Natural killer cell (primary cell): ENCODE results near the gene WDR45. TPM values are rescaled to one million over a fixed set of nuclear protein-coding genes. Genes with fewer than 3 reads are reported as not detected.

Experiments
- ATAC-seq, 3 donors: fragments of 150-1000 bp in 2 of 3; fragments of 200-7000 bp in 1 of 3; cut with Tn5 transposase; 1 replicate in 1 of 3; 2 replicates in 2 of 3; pipeline ENCODE4 v1.10.0; 2021; ENCODE audit warnings: mild to moderate bottlenecking in 2 of 3, moderate library complexity in 2 of 3
- DNase-seq, 2 donors: peaks; one replicate each; pipeline versions ENCODE4 v3.0.0 to v3.0.0-alpha.2; 2013 to 2021; ENCODE audit warnings: mixed read lengths in 1 of 2
- H3K27ac ChIP-seq: one replicate; pipeline ENCODE4 v1.5.1; 2013; ENCODE audit warnings: mild to moderate bottlenecking, low read length
- H3K27me3 ChIP-seq: one replicate; pipeline ENCODE4 v1.6.1; 2013; ENCODE audit warnings: low read length; ENCODE audit not compliant: control insufficient read depth, insufficient read depth
- H3K36me3 ChIP-seq: one replicate; pipeline ENCODE4 v1.6.1; 2013; ENCODE audit warnings: low read length; ENCODE audit not compliant: control insufficient read depth, insufficient read depth
- H3K4me1 ChIP-seq: one replicate; pipeline ENCODE4 v1.6.1; 2013; ENCODE audit warnings: low read length; ENCODE audit not compliant: control insufficient read depth, insufficient read depth
- H3K4me3 ChIP-seq: one replicate; pipeline ENCODE4 v1.5.1; 2013; ENCODE audit warnings: low read length
- H3K9me3 ChIP-seq: one replicate; pipeline ENCODE4 v1.6.1; 2013; ENCODE audit warnings: low read length; ENCODE audit not compliant: control insufficient read depth, insufficient read depth
- H3K27ac Mint-ChIP-seq, 2 donors: one replicate each; pipeline ENCODE4 v1.8.0; 2022; ENCODE audit warnings: mild to moderate bottlenecking in 2 of 2, mixed read lengths in 2 of 2, moderate library complexity in 1 of 2
- H3K27me3 Mint-ChIP-seq, 2 donors: one replicate each; pipeline ENCODE4 v1.8.0; 2022; ENCODE audit warnings: low read depth in 2 of 2, mixed read lengths in 2 of 2
- H3K36me3 Mint-ChIP-seq: one replicate; pipeline ENCODE4 v1.8.0; 2022; ENCODE audit warnings: mixed read lengths
- H3K4me1 Mint-ChIP-seq, 2 donors: one replicate each; pipeline ENCODE4 v1.8.0; 2022; ENCODE audit warnings: mixed read lengths in 2 of 2
- H3K4me3 Mint-ChIP-seq: one replicate; pipeline ENCODE4 v1.8.0; 2022; ENCODE audit warnings: mild to moderate bottlenecking, moderate library complexity, mixed read lengths
- H3K9me3 Mint-ChIP-seq, 2 donors: one replicate each; pipeline ENCODE4 v1.8.0; 2022; ENCODE audit warnings: mixed read lengths in 2 of 2
- WGBS: methylation state at CpG from one replicate; pipeline ENCODE4 v1.1.7; 2013; ENCODE audit warnings: missing lambda C conversion rate; ENCODE audit not compliant: insufficient coverage; 5-methylcytosine and 5-hydroxymethylcytosine counted together
- intact Hi-C: fragments of 100-400 bp; cut with micrococcal nuclease; formaldehyde crosslinking; loops from one replicate; pipeline ENCODE4 v1.14.2; 2022
- total RNA-seq, 4 donors: library from RNA; stranded (reverse); fragments of 120-200 nt in 1 of 4; gene quantifications; one replicate each; pipeline versions ENCODE4 v1.2.3 to v1.2.4, GENCODE V29; 2013 to 2022
- TF ChIP-seq, protein P1 (sequence below): fragments of 200-600 bp; IDR thresholded peaks from one replicate; pipeline ENCODE4 v1.8.0; 2022; ENCODE audit warnings: antibody characterized with exemption

The WDR45 gene
- total RNA-seq, 3 donors from 2014 or later (not counting 1 experiment from before 2014, with no cell fraction given), result 116 to 142 (median 134) TPM

DNA sequence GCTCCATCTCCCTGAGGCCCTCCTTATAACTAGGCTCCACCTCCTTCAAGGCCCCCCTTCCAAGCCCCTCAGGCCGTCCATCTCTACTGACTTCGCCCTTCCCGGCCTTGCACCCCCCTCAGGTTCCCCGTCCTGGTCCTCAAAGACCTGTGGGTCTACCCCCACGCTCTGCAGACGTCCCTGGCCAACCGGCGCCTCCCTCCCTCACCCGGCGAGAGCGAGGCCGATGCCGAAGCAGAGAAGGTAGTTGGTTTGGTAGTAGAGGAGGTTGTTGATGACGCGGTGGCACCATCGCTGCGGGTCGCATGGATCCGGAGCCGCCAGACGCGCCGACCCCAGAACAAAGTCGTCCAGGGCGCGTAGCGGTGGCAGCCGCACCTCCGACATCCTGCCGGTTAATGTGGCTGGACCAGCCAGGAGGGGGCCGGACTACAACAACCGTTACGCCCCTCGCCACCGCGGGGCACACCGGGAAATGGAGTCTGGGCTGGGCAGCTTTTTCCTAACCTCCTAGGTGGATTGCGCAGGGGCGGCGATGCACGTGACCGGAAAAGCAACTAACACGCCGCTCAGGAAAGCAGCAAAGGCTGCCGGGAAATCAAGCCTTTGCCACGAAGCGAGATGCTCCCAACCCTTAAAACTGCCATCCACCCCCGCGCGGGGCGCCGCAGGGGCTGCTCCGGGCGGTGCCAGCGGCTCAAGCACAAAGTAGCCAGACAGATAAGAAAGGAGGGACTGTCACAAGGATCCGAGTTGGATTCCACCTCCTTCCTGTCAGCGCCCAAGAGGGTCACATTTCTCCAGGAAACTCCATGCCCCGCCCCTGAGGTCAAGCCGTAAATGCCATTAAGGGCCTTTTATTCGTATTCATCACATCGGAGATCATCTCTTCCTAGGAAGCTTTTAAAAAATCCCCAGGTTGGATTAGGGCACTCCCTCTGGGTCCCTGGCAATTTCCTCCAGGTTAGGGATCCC, 5.8 kb downstream of the WDR45 start, which contains the start of gene PRAF2:
PRAF2 (minus strand) TSS at position 402 of the 975 bp plus-strand sequence; CDS start at position 387, 15 bp downstream.
- no peaks in the 10 kb centered on the region for H3K27me3 Mint-ChIP-seq
- no peaks in the 10 kb centered on the region for H3K36me3 Mint-ChIP-seq
- H3K27me3 ChIP-seq, result no peaks in the 10 kb centered on the region
- peak within 1 kb of the TSS; percentile 88 to 93 for H3K27ac Mint-ChIP-seq
- peak within 1 kb of the TSS; percentile 47 for H3K4me3 ChIP-seq
- intact Hi-C loops, result loop anchor here (2.0 kb wide), 1 partner anchor 27 kb away; no protein-coding TSS in a partner anchor
- peak within 1 kb of the TSS; percentile 89 for H3K4me3 Mint-ChIP-seq
- DNase-seq, result peak; percentile 69 to 94
- peaks cover 23% of the 10 kb centered on the region for H3K4me1 ChIP-seq
- TF ChIP-seq, protein P1, sequence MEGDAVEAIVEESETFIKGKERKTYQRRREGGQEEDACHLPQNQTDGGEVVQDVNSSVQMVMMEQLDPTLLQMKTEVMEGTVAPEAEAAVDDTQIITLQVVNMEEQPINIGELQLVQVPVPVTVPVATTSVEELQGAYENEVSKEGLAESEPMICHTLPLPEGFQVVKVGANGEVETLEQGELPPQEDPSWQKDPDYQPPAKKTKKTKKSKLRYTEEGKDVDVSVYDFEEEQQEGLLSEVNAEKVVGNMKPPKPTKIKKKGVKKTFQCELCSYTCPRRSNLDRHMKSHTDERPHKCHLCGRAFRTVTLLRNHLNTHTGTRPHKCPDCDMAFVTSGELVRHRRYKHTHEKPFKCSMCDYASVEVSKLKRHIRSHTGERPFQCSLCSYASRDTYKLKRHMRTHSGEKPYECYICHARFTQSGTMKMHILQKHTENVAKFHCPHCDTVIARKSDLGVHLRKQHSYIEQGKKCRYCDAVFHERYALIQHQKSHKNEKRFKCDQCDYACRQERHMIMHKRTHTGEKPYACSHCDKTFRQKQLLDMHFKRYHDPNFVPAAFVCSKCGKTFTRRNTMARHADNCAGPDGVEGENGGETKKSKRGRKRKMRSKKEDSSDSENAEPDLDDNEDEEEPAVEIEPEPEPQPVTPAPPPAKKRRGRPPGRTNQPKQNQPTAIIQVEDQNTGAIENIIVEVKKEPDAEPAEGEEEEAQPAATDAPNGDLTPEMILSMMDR, result no peak
- peaks cover 16 to 19% of the 10 kb centered on the region in 2 donors for H3K4me1 Mint-ChIP-seq
- 4% methylated on average over 56 of the region's 61 CpGs for WGBS
- peak within 1 kb of the TSS; percentile 72 for H3K27ac ChIP-seq
- H3K9me3 ChIP-seq, result no peaks in the 10 kb centered on the region
- no peaks in the 10 kb centered on the region for H3K9me3 Mint-ChIP-seq
- peak; percentile 91 to 96 (median 93) for ATAC-seq
- peaks cover 8% of the 10 kb centered on the region for H3K36me3 ChIP-seq

DNA sequence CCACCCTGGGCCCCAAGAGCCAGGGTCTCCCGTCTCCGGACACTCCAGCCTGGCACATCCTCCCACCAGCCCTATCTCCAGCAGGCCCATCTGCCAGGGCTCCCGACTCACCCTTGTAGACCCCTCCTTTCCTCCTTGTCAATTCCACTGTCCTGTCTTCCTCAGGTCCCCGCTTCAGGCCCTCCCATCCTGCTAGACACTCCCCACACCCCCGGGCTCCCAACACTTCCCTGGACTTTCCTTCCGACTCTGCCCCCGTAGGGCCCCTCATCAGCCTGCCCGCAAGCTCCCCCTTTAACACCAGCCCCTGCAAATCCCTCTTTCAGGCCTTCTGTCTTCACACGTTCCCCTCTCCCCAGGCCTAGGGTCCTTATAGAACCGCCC, 7.0 kb downstream of the WDR45 start:
- H3K9me3 ChIP-seq, result no peaks in the 10 kb centered on the region
- intact Hi-C loops, result no loop called here
- H3K4me1 ChIP-seq, result peaks cover 20% of the 10 kb centered on the region
- 83% methylated on average over 10 of the region's 10 CpGs for WGBS
- no peak overlapping the region for H3K4me3 ChIP-seq
- Mint-ChIP-seq H3K36me3 (no peaks in the 10 kb centered on the region), H3K9me3 (no peaks in the 10 kb centered on the region), H3K4me3 (peak overlapping the region; percentile 89), H3K27ac (peak overlapping the region; percentile 88 to 93), H3K4me1 (peaks cover 11 to 13% of the 10 kb centered on the region in 2 donors), H3K27me3 (no peaks in the 10 kb centered on the region)
- peaks cover 8% of the 10 kb centered on the region for H3K36me3 ChIP-seq
- DNase-seq (no peak), ATAC-seq (no peak)
- TF ChIP-seq, protein P1, result no peak
- no peak overlapping the region for H3K27ac ChIP-seq
- H3K27me3 ChIP-seq, result no peaks in the 10 kb centered on the region

DNA sequence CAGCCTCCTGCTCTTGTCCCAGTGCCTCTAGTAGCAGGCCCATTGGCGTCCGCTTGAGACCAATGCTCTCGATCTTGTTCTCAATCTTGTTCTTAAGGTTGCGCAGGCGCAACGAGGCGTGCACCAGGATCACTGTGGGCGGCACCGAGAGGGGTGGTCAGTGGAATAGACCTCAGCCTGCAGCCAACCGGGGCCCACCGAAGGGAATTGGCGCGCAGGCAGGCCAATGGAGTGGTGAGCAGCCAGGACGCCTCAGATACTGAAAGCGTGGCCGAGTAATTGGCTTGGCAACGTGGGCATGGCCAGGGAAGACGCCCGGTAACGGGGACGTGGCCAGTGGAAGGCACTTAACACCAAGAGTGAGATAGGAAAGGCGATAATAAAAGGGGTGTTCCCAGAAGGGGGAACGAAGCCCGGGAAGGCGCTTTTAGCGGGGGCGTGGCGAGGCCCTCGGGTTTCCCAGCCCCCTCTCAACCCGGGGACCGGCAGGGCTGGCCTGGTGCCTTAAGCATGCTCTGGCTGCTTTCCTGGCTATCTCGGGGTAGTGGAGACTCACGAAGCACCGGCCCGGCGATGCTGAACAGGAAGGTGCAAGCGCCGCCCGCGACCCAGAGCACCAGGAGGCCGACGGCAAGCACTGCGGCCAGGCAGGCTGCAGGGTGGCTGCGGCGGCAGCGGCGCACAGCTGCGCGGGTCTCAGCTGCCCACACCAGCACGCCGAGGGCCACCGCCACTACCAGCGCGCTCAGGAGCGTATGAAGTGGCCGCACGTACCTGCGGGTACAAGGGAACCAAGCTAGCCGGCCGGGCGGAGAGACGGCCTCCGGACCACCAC, 7.6 kb downstream of the WDR45 start:
- Mint-ChIP-seq H3K27me3 (no peaks in the 10 kb centered on the region), H3K9me3 (no peaks in the 10 kb centered on the region), H3K4me1 (peaks cover 11 to 13% of the 10 kb centered on the region in 2 donors), H3K4me3 (peak overlapping the region; percentile 25), H3K27ac (peak overlapping the region in 1 of 2 donors; percentile 93), H3K36me3 (no peaks in the 10 kb centered on the region)
- H3K27me3 ChIP-seq, result no peaks in the 10 kb centered on the region
- peaks cover 6% of the 10 kb centered on the region for H3K36me3 ChIP-seq
- TF ChIP-seq, protein P1, result no peak
- no peak overlapping the region for H3K27ac ChIP-seq
- DNase-seq (no peak), ATAC-seq (no peak)
- no peak overlapping the region for H3K4me3 ChIP-seq
- 90% methylated on average over 63 of the region's 63 CpGs for WGBS
- peaks cover 20% of the 10 kb centered on the region for H3K4me1 ChIP-seq
- intact Hi-C loops, result no loop called here
- no peaks in the 10 kb centered on the region for H3K9me3 ChIP-seq
